T-helper 1 cell (primary cell): ENCODE data around the gene ANO7.

Source experiments
- DNase-seq, 5 donors: peaks; one replicate each; pipeline ENCODE4 v3.0.0-alpha.2; 2012 to 2020

Gene ANO7

DNA sequence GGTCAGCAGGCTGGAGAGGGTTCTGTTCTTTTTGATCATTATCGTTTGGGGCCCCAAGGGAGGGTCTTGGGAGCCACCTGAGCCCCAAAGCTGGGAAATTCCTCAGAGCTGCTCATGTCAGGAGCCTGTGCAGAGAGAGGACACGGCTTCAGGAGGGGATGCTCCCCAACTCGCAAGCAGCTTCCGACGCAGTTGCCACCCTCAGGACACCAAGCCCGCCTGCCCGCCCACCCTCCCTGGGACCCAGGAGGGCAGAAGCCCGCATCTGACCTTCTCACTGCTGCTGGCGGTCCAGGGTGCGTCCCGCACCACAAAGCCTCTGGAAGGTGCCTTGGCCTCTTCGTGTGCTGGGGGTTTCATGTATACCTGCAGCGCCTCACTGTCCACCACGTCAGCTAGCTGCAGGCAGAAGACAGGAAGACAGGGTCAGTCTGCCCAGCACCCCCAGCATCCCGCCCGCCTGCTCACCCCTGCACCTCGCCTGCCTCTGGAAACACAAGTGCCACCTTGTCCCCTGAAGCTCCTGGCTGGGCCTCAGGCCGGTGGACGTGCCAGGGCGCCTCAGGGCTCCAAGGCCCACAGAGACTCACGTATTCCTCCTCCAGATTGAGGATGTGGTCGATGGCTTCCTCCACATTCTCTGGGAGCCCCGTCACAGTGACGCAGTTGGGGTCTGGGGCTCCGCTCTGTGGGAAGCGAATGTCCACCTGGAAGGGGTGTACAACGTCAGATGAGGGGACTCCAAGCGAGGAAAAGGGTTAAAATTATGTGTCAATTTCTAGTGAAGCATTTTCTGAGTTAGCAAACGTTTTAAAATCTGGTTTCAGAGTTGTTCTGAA, 41.3 kb downstream of the ANO7 start:
- no peak for DNase-seq

DNA sequence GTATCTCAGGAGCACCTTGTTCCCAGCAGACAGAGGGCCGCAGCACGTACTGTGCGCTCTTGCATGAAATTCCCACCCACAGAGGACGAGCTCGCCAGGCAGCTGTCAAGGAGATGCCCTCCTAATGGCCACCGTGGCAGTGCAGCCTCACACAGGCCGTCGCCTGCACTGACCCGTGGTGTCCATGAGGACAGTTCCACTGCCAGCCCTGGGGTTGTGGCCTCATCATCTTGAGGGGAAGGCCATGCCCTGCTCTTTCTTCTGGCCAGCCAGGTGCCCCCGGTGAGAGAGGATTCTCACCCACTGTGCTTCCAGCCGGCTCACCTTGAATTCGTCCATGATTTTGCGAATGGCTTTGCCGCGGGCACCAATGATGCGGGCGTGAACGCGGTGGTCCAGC, 42.0 kb downstream of the ANO7 start:
- DNase-seq, result no peak

DNA sequence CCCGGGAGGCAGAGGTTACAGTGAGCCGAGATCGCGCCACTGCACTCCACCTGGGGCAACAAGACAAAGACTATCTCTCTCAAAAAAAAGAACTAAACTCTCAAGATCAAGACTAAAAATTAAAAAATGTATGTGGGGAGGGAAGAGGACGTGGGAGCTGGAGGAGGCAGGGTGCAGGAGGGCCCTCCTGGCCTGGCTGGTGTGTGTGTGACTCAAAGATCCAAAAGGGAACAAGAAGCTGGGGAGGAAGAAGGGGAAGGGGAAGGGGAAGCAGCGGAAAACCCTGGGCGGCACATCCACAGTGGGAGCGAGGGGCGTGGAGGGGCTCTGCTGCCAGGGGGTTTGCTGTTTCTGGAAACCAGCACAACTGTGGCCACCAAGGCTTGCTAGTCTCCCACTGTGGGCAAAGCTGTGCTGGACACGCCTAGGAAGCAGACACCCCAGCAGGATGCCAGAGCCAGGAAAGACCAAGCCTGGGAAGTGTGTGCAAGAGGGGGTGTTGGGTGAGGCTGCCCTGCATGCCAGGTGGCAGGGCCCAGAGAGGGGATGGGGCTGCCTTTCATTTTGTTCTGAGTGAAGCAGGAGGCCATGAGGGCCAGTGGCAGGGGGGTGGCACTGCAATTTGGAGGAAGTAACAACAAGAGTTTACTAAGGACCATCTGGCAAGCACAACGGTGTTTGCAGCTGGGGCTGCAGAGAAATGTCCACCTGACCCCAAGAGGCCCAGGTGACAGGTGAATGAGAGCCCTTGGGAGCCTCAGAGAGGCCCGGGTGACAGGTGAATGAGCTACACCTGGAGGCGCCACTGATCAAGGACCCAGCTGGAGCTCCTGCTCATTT, 44.5 kb downstream of the ANO7 start:
- DNase-seq, result no peak

DNA sequence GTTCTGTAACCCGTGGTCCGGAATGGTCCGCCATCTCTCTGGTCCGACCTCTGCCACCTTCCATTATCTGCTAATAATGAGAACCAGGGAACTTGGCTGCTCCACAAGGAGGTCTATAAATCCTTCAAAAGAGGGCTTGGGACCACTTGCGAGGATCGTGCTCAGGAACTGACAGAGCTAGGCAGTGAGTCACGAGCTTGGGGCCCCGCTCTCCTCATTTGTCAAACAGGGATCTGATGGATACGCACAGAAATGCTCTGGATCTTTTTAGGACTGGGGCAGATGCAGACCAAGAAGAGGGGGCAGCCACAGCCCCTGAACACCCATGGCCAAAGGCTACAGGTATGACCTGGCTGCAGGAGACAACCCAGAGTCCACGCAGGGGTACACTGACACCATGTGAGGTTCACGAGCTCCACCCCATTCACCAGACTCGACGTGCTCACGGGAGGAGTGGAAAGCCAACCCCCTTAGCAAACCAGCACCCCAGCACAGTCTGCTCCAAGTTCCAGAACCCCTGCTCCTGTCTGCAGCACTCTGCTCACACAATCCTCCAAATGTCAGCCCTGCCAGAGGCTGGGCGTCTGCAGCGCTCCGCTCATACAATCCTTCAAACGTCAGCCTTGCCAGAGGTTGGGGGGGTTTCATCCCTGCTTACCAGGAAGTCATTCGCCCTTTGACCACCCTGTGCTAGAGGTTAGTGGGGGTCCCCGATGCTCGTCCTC, 45.8 kb downstream of the ANO7 start:
- DNase-seq, result no peak

DNA sequence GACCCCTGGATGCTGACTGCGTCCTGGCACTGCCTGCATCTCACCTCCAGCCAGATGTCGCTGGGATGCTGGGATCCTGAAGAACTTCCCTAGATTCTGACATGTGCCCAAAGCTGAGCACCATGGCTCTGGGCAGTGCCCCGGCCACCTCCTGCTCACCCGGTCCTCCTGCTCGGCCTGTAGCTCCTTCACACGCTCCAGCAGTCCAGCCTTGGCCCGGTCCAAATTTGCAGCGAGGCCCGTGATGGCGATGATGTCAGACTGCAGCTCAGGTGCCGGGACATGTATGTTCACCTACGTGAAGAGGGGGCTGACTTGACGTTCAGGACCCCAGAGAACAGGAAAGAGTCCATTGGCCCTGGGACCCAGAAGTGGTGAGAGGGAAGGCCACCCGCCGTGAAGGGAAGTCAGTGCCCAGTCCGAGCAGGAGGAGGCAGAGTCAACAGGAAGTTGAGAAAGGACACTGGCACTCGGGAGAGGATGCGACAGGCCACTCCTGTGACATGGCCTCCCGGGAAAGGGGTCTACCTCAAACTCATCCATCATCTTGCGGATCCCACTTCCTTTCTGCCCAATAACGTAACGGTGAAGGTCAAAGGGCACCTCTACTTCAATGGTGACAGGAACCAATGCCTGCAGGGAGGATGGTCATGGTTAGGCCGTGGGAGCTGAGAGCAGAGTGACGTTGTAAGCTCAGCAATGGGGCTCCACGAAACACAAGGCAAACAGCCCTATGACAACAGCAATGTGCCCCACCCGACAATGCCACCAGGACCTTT, 46.7 kb downstream of the ANO7 start:
- DNase-seq, result no peak

DNA sequence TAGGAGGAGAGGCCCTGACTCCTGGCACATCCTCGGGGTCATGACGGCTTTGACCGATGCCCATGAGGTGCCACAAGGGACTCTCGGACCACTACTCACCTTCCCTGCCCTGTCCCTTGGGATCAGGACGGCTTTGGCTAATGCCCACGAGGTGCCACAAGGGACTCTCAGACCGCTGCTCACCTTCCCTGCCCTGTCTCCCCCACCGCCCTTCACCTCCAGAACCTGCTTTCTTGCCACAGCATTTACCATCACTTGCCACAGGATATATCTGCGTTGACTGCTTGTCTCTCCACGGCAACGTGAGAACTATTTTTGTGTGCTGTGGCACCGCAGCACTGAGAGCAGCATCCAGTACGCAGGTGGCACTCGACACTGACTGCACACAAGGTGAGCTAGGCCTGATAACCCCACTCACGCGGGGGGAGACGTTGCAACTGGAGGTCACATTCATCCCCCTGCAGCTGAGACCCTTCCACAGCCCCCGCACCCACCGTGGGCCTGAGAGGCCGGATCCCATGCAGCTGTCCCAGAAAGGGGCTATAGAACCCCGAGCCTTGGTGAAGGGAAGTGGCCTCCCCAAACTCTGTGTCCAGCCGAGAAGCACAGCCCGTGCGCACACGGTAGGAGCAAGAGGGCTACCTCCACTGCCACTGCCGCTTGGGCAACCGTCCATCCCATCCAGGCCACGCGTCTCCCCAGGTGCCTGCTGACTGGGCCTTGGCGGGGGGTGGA, 47.5 kb downstream of the ANO7 start:
- DNase-seq, result no peak

DNA sequence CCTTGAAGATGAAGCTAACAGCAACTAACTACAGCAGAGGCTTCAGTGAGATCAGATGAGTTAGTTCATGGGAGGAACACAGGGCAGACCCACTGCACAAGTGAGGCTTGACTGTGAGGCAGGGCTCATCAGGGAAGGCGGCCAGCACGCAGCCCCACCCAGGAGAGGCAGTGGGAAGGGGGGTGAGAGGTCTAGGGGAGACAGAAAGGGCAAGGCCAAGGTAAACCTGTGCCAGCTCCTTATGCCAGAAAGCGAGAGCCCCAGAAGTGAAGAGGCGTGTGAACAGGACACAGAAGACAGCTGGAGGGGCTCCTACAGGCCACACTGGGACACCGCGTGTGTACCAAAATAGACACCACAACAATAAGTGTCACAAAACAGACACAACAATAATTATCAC, 48.6 kb downstream of the ANO7 start:
- DNase-seq, result no peak

DNA sequence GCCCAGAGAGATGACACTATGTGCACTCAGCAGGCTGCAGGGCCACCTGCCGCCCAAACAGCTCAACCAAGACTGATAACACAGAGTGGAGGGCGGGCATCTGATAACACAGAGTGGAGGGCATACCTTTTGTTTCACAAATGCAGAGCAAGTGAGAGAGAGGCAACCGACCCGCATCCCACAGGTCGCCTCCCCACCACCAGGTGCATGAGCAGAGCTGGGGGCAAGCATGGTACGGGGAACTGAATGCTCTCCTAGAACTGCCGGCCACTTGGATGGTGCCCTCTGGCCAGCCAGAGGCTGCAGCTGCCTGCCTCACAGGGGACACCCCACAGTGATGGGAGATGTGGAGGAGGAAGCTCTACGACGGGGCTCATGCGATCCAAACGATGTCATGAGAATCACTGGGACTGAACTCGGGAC, 49.5 kb downstream of the ANO7 start:
- DNase-seq, result no peak

DNA sequence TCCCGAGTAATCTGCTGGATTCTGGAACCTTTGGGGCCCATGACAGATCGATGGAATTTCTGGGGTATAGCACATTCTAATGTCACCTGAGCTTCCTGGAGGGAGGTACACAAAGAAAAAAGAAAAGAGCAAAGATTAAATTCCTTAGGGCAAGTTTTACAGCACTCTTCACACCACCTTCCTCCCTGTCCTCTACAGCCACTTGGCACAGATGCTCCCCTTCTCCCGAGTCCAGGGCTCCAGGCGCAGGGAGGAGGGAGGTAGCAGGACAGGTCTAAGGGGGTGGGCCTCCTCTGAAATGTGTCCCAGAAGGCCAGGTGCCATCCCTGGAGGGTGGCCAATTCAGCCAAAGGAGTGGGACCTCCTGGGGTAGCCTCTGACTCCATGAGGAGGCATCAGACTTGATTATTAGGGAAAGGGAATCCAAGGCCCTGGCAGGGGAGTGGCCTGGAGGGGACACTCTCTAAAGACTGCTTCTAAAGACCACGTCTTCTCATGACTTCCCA, 50.3 kb downstream of the ANO7 start:
- no peak for DNase-seq

DNA sequence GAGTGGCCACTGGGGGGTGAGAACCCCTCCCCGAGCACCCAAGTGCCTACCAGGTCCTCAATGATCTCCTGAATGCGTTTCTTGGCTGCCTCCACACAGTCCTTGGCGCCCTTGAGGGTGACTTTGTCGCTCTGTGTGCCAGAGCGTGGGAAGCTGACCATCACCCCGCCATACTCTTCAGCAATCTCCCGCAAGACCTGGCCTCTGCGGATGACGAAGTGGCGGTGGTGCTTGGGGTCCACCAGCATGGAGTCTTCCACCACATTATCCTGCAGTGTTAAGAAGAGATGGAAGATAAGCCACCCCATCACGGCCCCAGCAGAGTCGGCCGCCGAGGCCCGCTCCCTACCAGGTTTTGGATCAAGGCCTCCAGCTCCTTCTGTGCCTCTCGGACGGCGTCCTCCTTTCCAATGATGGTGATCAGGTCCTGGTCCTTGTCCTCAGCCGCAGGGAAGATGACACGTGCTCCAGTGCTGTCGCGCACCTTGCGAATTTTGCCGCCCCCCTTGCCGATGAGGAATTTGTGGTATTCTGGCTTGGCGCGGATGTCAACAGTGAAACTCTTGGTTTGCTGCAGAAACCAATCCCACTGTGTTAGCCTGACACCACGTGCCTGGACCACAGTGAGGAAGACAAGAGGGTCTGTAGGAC, 51.2 kb downstream of the ANO7 start:
- no peak for DNase-seq

DNA sequence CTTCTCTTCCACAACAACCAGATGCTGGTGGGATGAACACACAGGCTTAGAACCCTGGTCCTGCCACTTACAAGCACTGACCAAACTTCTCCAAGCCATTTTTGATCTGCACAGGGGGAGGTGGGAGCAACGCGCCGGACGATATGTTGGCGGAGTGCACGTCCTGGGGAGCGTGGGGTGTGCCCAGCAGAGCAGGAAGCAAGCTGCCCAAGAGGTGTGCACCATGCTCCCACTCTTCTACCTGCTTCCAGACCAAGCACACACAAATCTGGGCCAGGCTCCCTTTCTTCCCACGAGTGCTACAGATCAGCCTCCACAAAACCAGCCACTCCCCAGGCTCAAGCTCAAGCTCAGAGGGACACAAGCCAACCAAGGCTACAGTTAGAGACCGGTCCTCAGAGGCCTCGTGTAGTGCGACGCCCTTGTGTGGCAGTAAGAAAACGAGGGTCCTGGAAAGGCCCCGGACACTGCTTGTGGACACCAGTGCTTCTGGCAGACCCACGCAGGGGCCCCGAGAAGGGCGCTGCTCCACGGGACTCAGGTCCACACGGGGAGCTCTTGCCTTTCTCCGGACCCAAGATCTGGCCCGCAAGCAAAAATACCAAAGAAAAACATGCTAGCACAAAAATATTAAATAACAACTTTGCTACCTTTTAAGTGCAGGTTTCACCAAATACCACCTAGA, 52.0 kb downstream of the ANO7 start:
- DNase-seq, result no peak

DNA sequence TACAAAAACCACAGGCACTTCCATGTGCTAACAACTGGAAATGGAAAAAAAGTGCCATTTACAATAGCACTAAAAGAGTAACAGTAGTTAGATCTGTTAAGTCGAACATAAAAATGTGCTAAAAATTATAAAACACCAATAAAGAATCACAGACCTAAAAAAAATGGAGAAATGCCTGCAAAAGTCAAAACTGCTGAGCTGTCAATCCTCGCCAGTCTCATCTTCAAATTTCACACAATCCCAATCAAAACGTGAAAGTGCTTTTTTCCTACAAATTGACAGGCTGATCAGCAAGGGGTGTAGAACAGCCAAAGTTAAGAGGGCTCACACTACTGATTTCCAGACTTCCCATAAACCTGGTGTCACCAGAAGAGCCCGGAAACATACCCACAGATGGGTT, 53.2 kb downstream of the ANO7 start:
- no peak for DNase-seq

DNA sequence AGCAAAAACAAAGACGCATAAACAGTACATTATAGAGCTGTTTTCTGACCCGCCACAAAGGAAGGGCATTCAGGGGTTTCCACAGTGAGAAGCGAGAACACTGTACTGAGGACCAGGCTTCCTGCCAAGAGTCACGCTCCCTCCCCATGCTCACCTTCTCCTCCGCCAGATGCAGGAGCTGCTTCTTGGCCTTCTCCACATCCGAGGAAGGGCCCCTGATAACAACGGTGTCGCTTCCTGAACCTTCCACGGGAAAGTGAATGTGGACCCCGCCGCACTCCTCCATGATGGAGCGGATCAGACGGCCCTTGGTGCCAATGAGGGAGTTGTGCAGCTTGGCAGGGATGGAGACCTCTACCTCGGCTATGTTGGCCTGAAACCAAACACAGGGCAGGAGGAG, 53.8 kb downstream of the ANO7 start:
- no peak for DNase-seq

DNA sequence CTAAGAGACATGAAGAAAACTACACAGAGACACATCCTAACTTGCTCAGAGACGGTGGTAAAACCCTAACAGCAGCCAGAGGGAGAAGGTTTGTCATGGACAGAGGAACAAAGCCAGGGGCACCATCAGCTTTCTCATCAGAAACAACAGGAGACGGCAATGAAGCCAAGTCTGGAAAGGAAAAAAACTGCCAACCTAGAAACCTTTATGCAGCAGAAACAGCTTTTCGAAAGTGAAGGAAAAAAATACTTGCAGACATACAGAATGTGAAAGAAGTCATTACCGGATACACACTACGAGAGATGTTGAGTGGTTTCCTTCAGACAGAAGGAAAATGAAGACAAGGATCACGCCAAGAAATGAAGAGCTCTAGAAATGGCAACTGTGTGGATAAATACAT, 55.9 kb downstream of the ANO7 start:
- DNase-seq, result no peak

DNA sequence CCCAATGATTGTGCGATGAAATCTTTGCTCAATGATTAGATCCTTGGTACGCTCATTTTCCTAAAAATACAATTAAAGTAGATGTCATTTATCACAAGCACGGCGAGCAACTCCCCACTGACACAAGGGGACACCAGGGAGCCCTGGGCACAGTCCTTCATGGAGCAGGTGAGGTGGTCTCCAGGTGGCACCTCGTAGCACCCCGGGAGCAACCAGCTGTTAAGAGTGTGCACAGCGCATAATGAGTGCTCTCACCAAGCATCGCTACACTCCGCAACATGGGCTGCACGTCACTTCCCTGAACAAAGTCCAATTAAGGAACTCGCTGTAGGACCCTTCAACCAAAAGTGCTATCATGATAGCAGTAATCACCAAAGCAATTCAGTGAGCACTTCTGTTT, 59.8 kb downstream of the ANO7 start:
- DNase-seq, result no peak

DNA sequence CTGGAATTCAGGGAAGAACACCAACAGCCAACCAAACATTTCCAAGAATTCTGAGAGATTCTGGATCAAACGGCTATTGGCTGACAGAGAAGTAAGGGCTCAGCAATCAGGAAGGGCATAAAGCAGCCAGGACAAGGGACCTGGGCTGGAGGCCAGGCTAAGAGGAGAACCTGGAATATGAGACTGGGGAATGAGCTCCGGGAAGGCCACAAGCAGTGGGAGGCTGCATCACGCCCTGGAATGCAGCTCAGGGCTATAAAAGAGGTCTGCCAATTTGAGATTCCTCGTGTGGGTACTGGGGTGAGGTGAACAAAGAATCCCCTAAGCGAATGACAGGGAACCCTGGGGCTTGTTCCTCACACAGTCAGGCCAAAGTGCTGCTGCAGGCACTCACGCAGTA, 60.4 kb downstream of the ANO7 start:
- DNase-seq, result no peak

DNA sequence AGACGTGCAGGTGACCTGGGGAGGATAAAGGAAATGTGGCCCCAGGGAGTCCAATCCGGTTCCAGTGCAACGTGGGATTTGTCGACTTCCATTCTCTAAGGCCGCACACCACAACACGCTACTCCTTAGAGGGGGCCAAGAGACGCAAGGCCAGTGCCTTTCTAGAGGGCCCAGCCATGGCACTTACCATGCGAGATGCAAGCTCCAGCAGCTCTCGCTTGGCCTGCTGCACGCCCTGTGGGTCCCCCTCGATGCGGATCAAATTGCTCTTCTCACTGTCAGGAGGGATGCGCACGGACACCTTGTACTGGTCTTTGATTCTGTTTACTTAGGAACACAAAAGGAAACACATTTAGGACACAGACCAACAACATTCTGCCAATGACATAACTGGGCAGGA, 61.2 kb downstream of the ANO7 start:
- no peak for DNase-seq

DNA sequence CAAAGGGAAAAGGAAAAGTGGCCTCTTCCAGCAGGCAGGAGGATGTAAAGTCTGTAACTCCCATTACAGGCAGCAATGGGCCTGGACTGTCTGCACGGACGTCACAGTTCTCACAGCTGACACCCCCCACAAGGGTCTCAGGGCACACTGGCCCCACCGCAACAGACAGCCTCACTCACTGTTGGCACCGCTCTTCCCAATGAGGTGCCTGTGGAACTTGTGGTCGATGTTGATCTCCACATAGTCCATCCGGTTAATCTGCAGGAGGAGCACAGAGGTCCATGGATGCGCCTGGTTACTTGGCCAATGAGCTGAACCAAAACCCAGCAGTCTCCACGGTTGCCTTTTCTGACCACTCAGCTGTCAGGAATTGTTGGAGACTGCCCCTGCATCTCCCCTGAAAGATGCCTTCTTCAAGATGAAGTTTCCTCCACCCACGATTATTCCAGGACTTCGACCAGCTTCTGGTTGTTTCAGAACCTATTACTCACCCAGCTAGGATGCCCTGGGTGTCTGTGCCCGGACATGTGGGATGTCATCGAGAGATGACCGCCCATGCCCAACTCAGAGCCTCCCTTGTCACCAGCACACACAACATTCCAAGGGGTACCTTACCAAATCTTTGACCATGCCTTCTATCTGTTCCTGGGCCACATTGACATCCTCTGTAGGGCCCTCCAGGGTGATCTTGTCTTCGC, 64.5 kb downstream of the ANO7 start:
- DNase-seq, result no peak

DNA sequence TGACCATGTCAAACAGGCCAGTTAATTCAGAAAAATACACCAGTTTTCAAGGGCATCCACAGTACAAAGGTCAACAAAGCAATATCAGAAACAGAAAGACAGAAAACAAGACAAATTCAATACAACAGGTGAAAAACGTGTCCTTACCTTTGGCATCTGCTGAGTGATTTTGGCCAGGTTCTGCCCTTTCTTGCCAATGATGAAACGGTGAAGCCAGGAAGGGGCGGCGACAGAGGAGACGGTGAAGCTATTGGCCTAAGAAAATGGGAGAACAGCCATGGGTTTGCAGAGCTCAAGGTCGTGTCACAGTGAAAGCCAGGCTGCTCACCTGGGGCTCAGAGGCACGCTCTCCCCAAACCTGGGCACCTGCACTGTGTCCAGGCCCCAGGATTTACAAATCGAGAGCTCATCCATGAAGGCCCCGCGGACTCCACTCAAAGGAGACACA, 66.5 kb downstream of the ANO7 start:
- DNase-seq, result no peak
